HUES64 (cell line): ENCODE data around the gene DLG2.

Experiments
- H3K27ac ChIP-seq: 2 replicates; pipeline ENCODE4 v1.7.0; 2013; ENCODE audit warnings: low read depth, low read length, inconsistent platforms
- H3K27me3 ChIP-seq: 2 replicates; pipeline ENCODE4 v1.6.1; 2013; ENCODE audit warnings: mild to moderate bottlenecking, low read length; ENCODE audit not compliant: insufficient read depth
- H3K36me3 ChIP-seq: 2 replicates; pipeline ENCODE4 v1.6.1; 2013; ENCODE audit warnings: mild to moderate bottlenecking, low read length; ENCODE audit not compliant: insufficient read depth
- H3K4me1 ChIP-seq: 2 replicates; pipeline ENCODE4 v1.6.1; 2013; ENCODE audit warnings: mild to moderate bottlenecking, low read length, moderate library complexity; ENCODE audit not compliant: insufficient read depth
- H3K4me3 ChIP-seq: 2 replicates; pipeline ENCODE4 v1.5.1; 2013; ENCODE audit warnings: mild to moderate bottlenecking, low read length, moderate library complexity
- H3K9ac ChIP-seq: 2 replicates; pipeline ENCODE4 v1.6.1; 2013; ENCODE audit warnings: mild to moderate bottlenecking, low read depth, low read length
- H3K9me3 ChIP-seq: 2 replicates; pipeline ENCODE4 v1.6.1; 2013; ENCODE audit warnings: low read depth, low read length; ENCODE audit not compliant: insufficient read depth
- WGBS: fragments of 150-250, 120-280 bp; methylation state at CpG from one replicate; pipeline ENCODE4 v1.1.7; 2013; ENCODE audit warnings: missing lambda C conversion rate; 5-methylcytosine and 5-hydroxymethylcytosine counted together

DLG2 gene

DNA sequence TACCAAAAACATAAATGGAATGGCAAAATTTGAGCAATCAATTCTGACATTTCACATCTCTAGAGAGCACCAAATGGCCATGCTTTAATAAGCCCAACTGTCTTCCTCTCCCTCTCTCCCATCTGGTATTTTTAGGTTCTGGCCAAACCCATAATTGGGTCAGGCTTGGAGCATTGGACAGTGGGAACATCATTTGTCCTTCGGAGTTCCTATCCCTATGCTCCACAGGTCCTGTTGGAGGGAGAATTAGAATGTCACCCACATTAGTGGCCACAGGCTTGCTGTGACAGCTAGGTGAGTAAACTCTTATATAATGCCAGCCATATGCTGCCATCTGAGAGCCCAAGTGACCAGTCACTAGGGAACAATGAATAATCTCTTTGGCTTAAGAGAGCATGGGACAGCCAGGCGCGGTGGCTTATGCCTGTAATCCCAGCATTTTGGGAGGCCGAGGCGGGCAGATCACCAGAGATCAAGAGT lies 2090.0 kb downstream of the DLG2 start:
- Histone ChIP-seq H3K4me1 (no peaks in the 10 kb centered on the region), H3K27ac (no peak overlapping the region), H3K36me3 (no peaks in the 10 kb centered on the region), H3K9ac (no peak overlapping the region), H3K4me3 (no peak overlapping the region), H3K9me3 (no peaks in the 10 kb centered on the region), H3K27me3 (no peaks in the 10 kb centered on the region)
- 96% methylated on average over 5 of the region's 5 CpGs for WGBS

DNA sequence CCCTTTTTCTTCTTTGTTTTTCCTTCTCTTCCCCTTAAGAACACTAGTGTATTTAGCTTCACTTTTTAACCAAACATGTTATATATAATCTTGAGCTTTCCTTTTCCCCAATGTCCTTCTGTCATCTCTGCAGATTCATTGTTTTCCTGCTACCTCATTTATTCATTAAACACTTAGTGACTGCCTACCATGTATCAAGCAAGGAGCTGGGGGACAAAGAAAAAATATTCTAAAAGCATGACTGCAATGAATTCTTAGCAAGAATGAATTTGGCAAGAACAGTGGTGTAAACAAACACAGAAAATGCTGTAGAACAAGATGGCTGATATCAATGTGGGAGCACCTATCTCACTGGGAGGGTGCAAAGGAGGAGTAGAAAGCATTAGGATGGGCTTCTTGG lies 2094.0 kb downstream of the DLG2 start:
- no peaks in the 10 kb centered on the region for H3K4me1 ChIP-seq
- H3K9ac ChIP-seq: no peak overlapping the region
- H3K4me3 ChIP-seq: no peak overlapping the region
- no peaks in the 10 kb centered on the region for H3K36me3 ChIP-seq
- H3K9me3 ChIP-seq: no peaks in the 10 kb centered on the region
- H3K27me3 ChIP-seq: no peaks in the 10 kb centered on the region
- no peak overlapping the region for H3K27ac ChIP-seq

DNA sequence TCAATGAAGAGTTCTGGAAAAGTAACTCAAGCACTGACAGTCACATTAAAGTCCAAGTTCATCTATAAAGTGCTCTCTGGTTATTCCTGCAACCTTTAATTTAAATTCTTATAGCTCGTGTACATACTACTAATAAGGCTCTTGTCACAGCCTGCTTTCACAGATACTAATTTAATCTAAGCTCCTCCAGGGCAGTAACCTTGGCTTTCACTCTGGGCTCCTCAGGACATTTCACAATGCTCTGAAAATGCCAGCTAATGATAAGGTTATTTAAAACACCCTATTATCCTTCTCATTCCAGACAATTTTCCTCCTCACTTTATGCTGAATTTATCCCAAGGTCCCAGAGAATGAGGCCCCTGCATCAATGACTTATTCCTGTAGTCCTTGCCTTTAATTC lies 2098.3 kb downstream of the DLG2 start:
- H3K4me3 ChIP-seq: no peak overlapping the region
- no peaks in the 10 kb centered on the region for H3K36me3 ChIP-seq
- no peaks in the 10 kb centered on the region for H3K9me3 ChIP-seq
- H3K9ac ChIP-seq: no peak overlapping the region
- H3K4me1 ChIP-seq: 0 out of 2 replicates have a peak, but pooled peaks cover 4% of the 10 kb centered on the region
- WGBS: 92% methylated on average over 1 of the region's 1 CpG
- H3K27ac ChIP-seq: no peak overlapping the region
- H3K27me3 ChIP-seq: no peaks in the 10 kb centered on the region

DNA sequence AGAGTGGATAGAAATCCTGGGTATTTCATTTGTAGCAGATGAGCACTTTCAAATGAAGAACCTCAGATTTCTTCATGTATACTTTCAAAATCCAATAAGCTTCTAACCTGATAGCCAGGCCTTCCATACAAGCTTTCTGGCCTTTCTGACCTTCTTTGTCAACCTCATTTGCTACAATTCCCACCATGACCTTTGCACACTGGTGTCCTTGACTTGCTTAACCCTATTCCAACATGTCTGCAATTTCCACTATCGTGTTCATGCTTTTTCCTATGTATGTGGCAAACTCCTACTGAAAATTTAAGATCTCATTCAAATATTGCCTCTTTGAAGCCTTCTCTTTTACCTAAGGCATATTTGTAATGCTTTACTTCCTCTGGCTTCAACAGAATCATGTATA lies 2098.9 kb downstream of the DLG2 start:
- H3K36me3 ChIP-seq: no peaks in the 10 kb centered on the region
- H3K27ac ChIP-seq: no peak overlapping the region
- no peak overlapping the region for H3K9ac ChIP-seq
- no peaks in the 10 kb centered on the region for H3K9me3 ChIP-seq
- H3K27me3 ChIP-seq: no peaks in the 10 kb centered on the region
- 0 out of 2 replicates have a peak, but pooled peaks cover 4% of the 10 kb centered on the region for H3K4me1 ChIP-seq
- no peak overlapping the region for H3K4me3 ChIP-seq
- whole genome bisulfite sequencing: 98% methylated on average over 1 of the region's 1 CpG

DNA sequence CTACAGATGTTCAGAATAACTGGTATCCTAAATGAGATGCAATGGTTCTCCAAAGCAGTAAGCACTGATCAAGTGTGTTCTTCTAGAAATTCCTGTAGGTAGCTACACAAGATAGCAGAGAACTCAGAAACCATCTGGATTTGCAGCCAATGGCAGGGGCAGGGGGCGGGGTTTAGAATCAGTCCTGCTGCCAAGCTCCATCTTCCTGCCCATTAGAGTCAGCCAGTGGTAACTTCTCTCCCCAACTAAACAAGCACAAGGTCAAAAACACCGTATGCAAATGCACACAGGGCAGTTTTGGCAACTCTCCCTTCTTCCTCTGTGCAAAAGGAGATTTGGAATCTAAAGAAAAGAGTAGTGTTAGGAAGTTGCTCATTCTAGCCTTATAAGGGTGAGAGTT lies 2103.5 kb downstream of the DLG2 start:
- Histone ChIP-seq H3K27me3 (no peaks in the 10 kb centered on the region), H3K9ac (no peak overlapping the region), H3K4me1 (peaks cover 4% of the 10 kb centered on the region; the same call in 1 of the 2 replicates), H3K4me3 (no peak overlapping the region), H3K27ac (no peak overlapping the region), H3K36me3 (no peaks in the 10 kb centered on the region), H3K9me3 (peaks cover 8% of the 10 kb centered on the region)
- 94% methylated on average over 2 of the region's 2 CpGs for WGBS

DNA sequence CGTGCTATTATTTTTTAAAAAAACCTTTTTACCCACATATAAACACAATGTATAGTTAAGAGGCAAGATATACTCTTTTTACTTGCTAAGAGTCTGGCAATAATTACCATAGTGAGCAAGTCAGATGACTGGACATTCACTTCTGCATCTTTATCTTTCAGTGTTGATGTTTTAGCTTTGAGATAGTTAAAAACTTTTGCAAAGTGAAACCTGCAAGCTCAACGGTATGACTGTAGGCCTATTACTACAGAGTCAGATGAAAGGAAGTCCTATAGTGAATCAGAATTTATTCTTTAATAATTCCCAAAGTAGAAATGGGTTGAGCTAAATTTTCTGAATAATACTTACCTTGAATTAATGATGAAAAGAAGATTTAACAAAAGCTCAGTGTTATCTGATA lies 2104.2 kb downstream of the DLG2 start:
- Histone ChIP-seq H3K27me3 (no peaks in the 10 kb centered on the region), H3K27ac (no peak overlapping the region), H3K36me3 (no peaks in the 10 kb centered on the region), H3K9ac (no peak overlapping the region), H3K4me3 (no peak overlapping the region), H3K9me3 (peaks cover 15% of the 10 kb centered on the region), H3K4me1 (peaks cover 4% of the 10 kb centered on the region; the same call in 1 of the 2 replicates)
- 90% methylated on average over 1 of the region's 2 CpGs for WGBS

DNA sequence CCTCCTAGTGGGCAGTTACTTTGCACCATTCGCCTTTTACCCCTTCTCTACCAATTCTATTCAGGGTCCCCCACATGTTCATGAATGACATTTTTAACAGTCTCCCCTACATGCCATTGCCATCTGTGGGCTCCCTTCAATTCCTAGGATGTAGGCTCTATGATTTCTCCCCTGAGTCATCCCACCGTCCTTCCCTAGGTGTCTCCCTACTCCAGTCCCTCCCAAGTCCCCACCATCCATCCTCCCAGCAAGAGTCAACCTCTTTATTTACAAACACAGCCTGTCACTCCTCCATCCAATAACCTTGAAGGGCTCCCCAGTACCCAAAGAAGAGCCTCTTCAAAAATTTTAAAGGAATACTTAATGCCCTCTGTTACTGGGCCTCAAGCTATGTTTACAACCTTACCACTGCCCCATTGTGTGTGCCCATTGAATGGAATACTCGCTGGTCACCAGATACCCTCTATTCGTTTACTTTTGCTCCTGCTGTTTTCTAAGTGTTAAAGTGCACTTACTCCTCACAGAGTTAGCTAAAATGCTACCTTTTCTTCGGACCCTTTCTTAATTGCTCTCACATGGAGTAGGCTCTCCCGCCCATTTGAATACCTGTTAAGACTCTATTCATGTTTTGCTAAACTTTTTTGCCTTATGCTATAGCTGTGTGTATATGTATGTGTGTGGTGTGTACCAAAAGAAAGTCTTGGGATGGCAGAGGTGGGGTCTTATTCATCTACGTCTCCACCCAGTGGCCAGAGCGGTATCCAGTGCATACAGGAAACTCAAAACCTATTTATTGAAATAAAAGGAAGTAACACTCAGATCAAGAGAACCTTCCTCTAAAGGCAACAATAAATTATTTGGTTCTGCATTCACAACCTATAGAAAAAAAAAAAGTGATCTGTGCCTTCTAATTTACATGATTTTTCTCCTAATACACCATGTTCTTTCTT lies 2105.2 kb downstream of the DLG2 start:
- Histone ChIP-seq H3K9me3 (peaks cover 18% of the 10 kb centered on the region), H3K27ac (no peak overlapping the region), H3K27me3 (no peaks in the 10 kb centered on the region), H3K4me1 (peaks cover 4% of the 10 kb centered on the region; the same call in 1 of the 2 replicates), H3K4me3 (no peak overlapping the region), H3K36me3 (no peaks in the 10 kb centered on the region), H3K9ac (no peak overlapping the region)
- 57% methylated on average over 6 of the region's 8 CpGs for WGBS

DNA sequence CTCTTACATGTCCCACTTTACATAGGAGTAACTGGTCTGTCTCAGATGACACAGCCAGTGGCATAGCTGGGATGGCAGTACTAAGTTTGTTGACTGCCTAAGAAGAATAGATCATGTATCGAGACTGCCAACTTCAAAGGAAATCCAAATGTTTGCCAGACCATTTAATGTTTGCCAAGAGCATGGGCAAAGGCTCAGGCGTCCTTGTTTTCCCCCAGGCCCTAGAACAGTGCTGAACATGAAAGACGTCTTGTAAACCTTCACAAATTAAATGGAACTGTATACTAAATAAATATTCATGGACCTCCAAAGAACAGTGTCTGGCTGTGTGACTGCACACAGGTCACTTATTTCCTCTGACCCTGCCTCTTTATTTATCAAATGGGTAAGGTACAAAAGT lies 2106.3 kb downstream of the DLG2 start:
- no peak overlapping the region for H3K4me3 ChIP-seq
- H3K4me1 ChIP-seq: peaks cover 4% of the 10 kb centered on the region; the same call in 1 of the 2 replicates
- peaks cover 18% of the 10 kb centered on the region for H3K9me3 ChIP-seq
- H3K36me3 ChIP-seq: no peaks in the 10 kb centered on the region
- WGBS: 92% methylated on average over 3 of the region's 3 CpGs
- no peak overlapping the region for H3K9ac ChIP-seq
- H3K27me3 ChIP-seq: no peaks in the 10 kb centered on the region
- H3K27ac ChIP-seq: no peak overlapping the region

DNA sequence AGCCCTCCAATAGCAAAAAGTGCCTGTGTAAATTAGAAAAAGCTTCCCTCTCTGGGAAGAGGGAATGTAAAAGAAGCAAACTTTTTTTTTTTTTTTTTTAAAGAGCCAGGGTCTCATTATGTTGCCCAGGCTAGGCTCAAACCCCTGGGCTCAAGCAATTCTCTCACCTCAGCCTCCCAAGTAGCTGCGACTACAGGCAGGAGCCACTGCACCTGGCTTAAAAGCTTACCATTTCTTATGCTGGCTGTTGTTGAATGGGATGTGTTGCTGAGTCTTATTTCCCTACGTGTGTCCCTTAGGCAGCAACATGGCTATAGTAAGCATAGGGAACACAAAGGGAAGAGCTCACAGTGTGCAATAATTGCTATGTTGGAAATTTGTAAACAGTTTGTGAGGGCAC lies 2115.5 kb downstream of the DLG2 start:
- Histone ChIP-seq H3K27ac (no peak overlapping the region), H3K9me3 (no peaks in the 10 kb centered on the region), H3K36me3 (no peaks in the 10 kb centered on the region), H3K4me3 (no peak overlapping the region), H3K27me3 (no peaks in the 10 kb centered on the region), H3K9ac (no peak overlapping the region), H3K4me1 (peaks cover 13% of the 10 kb centered on the region)
- WGBS: 60% methylated on average over 2 of the region's 2 CpGs

DNA sequence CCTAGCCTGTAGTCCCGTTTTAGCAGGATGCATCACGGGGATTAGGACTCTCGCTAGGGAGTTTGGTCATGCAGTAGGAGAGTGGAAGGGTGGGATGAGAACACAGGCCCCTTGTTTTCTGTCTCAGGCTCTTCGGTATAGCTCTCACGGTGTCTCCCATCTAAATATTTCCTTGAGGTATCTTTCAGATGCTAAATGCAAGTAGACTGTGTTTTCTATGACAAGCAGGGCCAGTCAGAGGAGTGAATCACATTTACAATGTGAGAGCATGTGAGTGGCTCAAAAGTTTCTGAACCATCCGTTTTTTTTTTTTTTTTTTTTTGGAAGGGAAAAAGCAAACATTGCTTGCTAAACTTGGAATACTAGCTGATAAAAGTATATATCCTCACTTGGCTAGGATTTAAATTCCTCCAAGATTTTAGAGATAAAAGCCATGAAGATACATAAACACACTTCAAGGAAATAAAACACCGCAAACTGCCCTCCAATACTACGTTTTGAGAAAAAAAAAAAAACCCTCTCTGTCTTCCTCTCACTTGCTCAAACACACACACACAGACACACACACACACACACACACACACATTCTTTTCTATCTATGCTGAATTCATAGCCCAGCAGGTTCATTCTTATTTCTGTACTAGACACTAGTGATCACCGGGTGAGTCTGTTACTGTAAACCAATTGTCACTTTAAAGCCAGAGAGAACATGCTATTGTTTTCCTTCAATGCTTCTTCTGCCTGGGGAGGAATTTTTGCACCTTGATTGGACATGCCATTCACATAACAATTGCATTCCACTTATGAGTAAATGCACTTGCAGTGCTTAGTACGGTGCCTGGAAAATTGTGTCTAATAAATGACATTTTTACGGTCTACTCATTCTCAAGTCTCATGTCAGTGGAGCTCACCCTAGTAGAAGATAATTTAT lies 2116.3 kb downstream of the DLG2 start:
- H3K4me3 ChIP-seq: no peak overlapping the region
- H3K9me3 ChIP-seq: no peaks in the 10 kb centered on the region
- H3K4me1 ChIP-seq: peaks cover 13% of the 10 kb centered on the region
- no peak overlapping the region for H3K9ac ChIP-seq
- 76% methylated on average over 11 of the region's 11 CpGs for WGBS
- no peak overlapping the region for H3K27ac ChIP-seq
- H3K36me3 ChIP-seq: no peaks in the 10 kb centered on the region
- H3K27me3 ChIP-seq: no peaks in the 10 kb centered on the region

DNA sequence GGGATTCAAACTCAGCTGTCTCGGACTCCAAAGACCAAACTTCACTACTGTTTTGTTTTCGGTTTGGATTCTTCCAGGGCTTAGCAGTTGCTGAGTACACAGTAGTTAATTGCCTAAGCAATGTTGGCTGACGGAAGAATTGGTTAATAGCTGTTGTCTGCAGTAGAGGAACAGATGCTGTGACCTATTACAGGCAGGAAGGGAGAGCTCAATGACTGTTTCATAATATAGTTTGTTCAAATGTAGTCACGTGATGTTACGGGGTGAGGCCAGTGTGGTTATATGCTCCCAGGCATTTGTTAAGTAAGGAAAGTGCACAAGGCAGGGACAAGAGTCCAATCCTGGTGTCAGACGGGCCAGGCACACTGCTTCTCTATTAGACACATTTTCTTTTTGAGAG lies 2118.3 kb downstream of the DLG2 start:
- no peaks in the 10 kb centered on the region for H3K36me3 ChIP-seq
- WGBS: 92% methylated on average over 6 of the region's 6 CpGs
- no peaks in the 10 kb centered on the region for H3K27me3 ChIP-seq
- no peak overlapping the region for H3K4me3 ChIP-seq
- H3K9ac ChIP-seq: no peak overlapping the region
- no peaks in the 10 kb centered on the region for H3K9me3 ChIP-seq
- H3K27ac ChIP-seq: no peak overlapping the region
- peaks cover 13% of the 10 kb centered on the region for H3K4me1 ChIP-seq
